Upper lobe of right lung (tissue), 1 donor: ENCODE data around the gene MOV10L1. TPM values are rescaled to one million over a fixed set of nuclear protein-coding genes. Genes with fewer than 3 reads are reported as not detected.

Experiments
- ATAC-seq: fragments of 200-7000 bp; cut with Tn5 transposase; one replicate; pipeline ENCODE4 v1.9.1; 2020; ENCODE audit warnings: mild to moderate bottlenecking, moderate library complexity
- DNase-seq: peaks from one replicate; pipeline ENCODE4 v3.0.0-alpha.2; 2020
- H3K27ac ChIP-seq: fragments of 200-600 bp; one replicate; pipeline ENCODE4 v1.8.0; 2022
- H3K27me3 ChIP-seq: fragments of 200-600 bp; one replicate; pipeline ENCODE4 v1.8.0; 2022; ENCODE audit warnings: mild to moderate bottlenecking
- H3K36me3 ChIP-seq: fragments of 200-600 bp; one replicate; pipeline ENCODE4 v1.8.0; 2022
- H3K4me1 ChIP-seq: fragments of 200-600 bp; one replicate; pipeline ENCODE4 v1.8.0; 2022
- H3K4me3 ChIP-seq: fragments of 200-600 bp; one replicate; pipeline ENCODE4 v1.8.0; 2022; ENCODE audit warnings: mild to moderate bottlenecking
- H3K9me3 ChIP-seq: fragments of 200-600 bp; one replicate; pipeline ENCODE4 v1.8.0; 2022
- CTCF ChIP-seq: fragments of 200-600 bp; IDR thresholded peaks from one replicate; pipeline ENCODE4 v1.8.0; 2022; ENCODE audit warnings: antibody characterized with exemption
- intact Hi-C: fragments of 100-400 bp; cut with DNase I; formaldehyde crosslinking; loops from one replicate; pipeline ENCODE4 v1.11.0; 2022
- total RNA-seq: library from RNA; stranded (reverse); fragmentation: NEBNext Ultra II Directional; extraction: Animal tissue kit (Norgen Biotek cat#: 25700); gene quantifications from one replicate; pipeline ENCODE4 v1.2.1, GENCODE V29; 2021
- donor health status: DM: no; HTN: yes; CAD: no; lungs with severe emphysema.

MOV10L1 gene
- total RNA-seq, 1 donor from 2014 or later: 1.2 TPM

GRCh38 chr22:50101870-50102565 is 12.2 kb downstream of the MOV10L1 start:
- H3K9me3 ChIP-seq: no peaks in the 10 kb centered on the region
- intact Hi-C loops: no loop called here
- no peak for DNase-seq

GRCh38 chr22:50102946-50103345 is 13.1 kb downstream of the MOV10L1 start:
- ATAC-seq (peak; percentile 72), DNase-seq (no peak)
- Histone ChIP-seq H3K4me3 (no peak overlapping the region), H3K9me3 (no peaks in the 10 kb centered on the region), H3K36me3 (no peaks in the 10 kb centered on the region), H3K27me3 (no peaks in the 10 kb centered on the region), H3K27ac (no peak overlapping the region), H3K4me1 (no peaks in the 10 kb centered on the region)
- no peak for TF ChIP-seq CTCF
- intact Hi-C loops: no loop called here

More at GRCh38 chr22:50101870-50102565, 12.2 kb downstream of the MOV10L1 start:
- Histone ChIP-seq H3K4me1 (no peaks in the 10 kb centered on the region), H3K27ac (no peak overlapping the region), H3K27me3 (no peaks in the 10 kb centered on the region), H3K36me3 (no peaks in the 10 kb centered on the region), H3K4me3 (no peak overlapping the region)
- no peak for TF ChIP-seq CTCF
- ATAC-seq: no peak

GRCh38 chr22:50104141-50104544 is 14.3 kb downstream of the MOV10L1 start:
- ATAC-seq (no peak), DNase-seq (no peak)
- intact Hi-C loops: no loop called here

GRCh38 chr22:50105208-50106100 is 15.6 kb downstream of the MOV10L1 start:
- no peak overlapping the region for H3K4me3 ChIP-seq
- peak; percentile 67 for ATAC-seq
- no peak for DNase-seq
- no peaks in the 10 kb centered on the region for H3K27me3 ChIP-seq
- no peaks in the 10 kb centered on the region for H3K9me3 ChIP-seq
- no peaks in the 10 kb centered on the region for H3K36me3 ChIP-seq
- no peaks in the 10 kb centered on the region for H3K4me1 ChIP-seq
- intact Hi-C loops: no loop called here
- no peak for TF ChIP-seq CTCF
- H3K27ac ChIP-seq: no peak overlapping the region

More at GRCh38 chr22:50104141-50104544, 14.3 kb downstream of the MOV10L1 start:
- H3K9me3 ChIP-seq: no peaks in the 10 kb centered on the region
- no peak overlapping the region for H3K27ac ChIP-seq
- H3K36me3 ChIP-seq: no peaks in the 10 kb centered on the region
- no peaks in the 10 kb centered on the region for H3K27me3 ChIP-seq
- no peak for TF ChIP-seq CTCF
- H3K4me1 ChIP-seq: no peaks in the 10 kb centered on the region
- no peak overlapping the region for H3K4me3 ChIP-seq

GRCh38 chr22:50107529-50107928 is 17.7 kb downstream of the MOV10L1 start:
- TF ChIP-seq CTCF: no peak
- intact Hi-C loops: no loop called here
- Histone ChIP-seq H3K9me3 (no peaks in the 10 kb centered on the region), H3K4me3 (no peak overlapping the region), H3K4me1 (no peaks in the 10 kb centered on the region), H3K27me3 (no peaks in the 10 kb centered on the region), H3K36me3 (no peaks in the 10 kb centered on the region), H3K27ac (no peak overlapping the region)
- DNase-seq (no peak), ATAC-seq (no peak)
